IPS-20b (cell line): ENCODE data around the gene KCNQ1.

Source experiments
- H3K27ac ChIP-seq: one replicate; pipeline ENCODE4 v1.5.1; 2013; ENCODE audit warnings: low read length
- H3K27me3 ChIP-seq: 2 replicates; pipeline ENCODE4 v1.6.1; 2013; ENCODE audit warnings: mild to moderate bottlenecking, low read length, inconsistent platforms; ENCODE audit not compliant: insufficient read depth
- H3K36me3 ChIP-seq: 2 replicates; pipeline ENCODE4 v1.6.1; 2013; ENCODE audit warnings: low read depth, mild to moderate bottlenecking, inconsistent platforms, low read length, moderate library complexity; ENCODE audit not compliant: insufficient read depth
- H3K4me1 ChIP-seq: 2 replicates; pipeline ENCODE4 v1.6.1; 2013; ENCODE audit warnings: mild to moderate bottlenecking, control low read depth, inconsistent platforms, low read length, moderate library complexity; ENCODE audit not compliant: insufficient read depth
- H3K4me3 ChIP-seq: 2 replicates; pipeline ENCODE4 v1.5.1; 2013; ENCODE audit warnings: mild to moderate bottlenecking, low read length, inconsistent platforms
- H3K9ac ChIP-seq: 2 replicates; pipeline ENCODE4 v1.6.1; 2013; ENCODE audit warnings: low read depth, mild to moderate bottlenecking, inconsistent platforms, low read length, moderate library complexity
- H3K9me3 ChIP-seq: 2 replicates; pipeline ENCODE4 v1.6.1; 2013; ENCODE audit warnings: mild to moderate bottlenecking, low read depth, low read length, inconsistent platforms; ENCODE audit not compliant: insufficient read depth

KCNQ1 gene

GRCh38 chr11:2738551-2739431, 294.0 kb downstream of the KCNQ1 start:
- peaks cover 37% of the 10 kb centered on the region for H3K27me3 ChIP-seq
- no peaks in the 10 kb centered on the region for H3K9me3 ChIP-seq
- H3K4me1 ChIP-seq, result no peaks in the 10 kb centered on the region
- H3K27ac ChIP-seq, result no peak overlapping the region
- no peak overlapping the region for H3K4me3 ChIP-seq
- H3K36me3 ChIP-seq, result no peaks in the 10 kb centered on the region
- no peak overlapping the region for H3K9ac ChIP-seq

GRCh38 chr11:2739531-2740274, 294.9 kb downstream of the KCNQ1 start:
- H3K4me1 ChIP-seq, result no peaks in the 10 kb centered on the region

GRCh38 chr11:2740275-2740940, 295.6 kb downstream of the KCNQ1 start:
- Histone ChIP-seq H3K4me1 (no peaks in the 10 kb centered on the region), H3K36me3 (no peaks in the 10 kb centered on the region), H3K9me3 (no peaks in the 10 kb centered on the region), H3K4me3 (no peak overlapping the region), H3K27ac (no peak overlapping the region), H3K9ac (no peak overlapping the region), H3K27me3 (peaks cover 43% of the 10 kb centered on the region)

More at GRCh38 chr11:2739531-2740274, 294.9 kb downstream of the KCNQ1 start:
- no peak overlapping the region for H3K9ac ChIP-seq
- peaks cover 41% of the 10 kb centered on the region for H3K27me3 ChIP-seq
- no peaks in the 10 kb centered on the region for H3K9me3 ChIP-seq
- no peaks in the 10 kb centered on the region for H3K36me3 ChIP-seq
- H3K4me3 ChIP-seq, result no peak overlapping the region
- H3K27ac ChIP-seq, result no peak overlapping the region

GRCh38 chr11:2741006-2741376, 296.2 kb downstream of the KCNQ1 start:
- Histone ChIP-seq H3K27ac (no peak overlapping the region), H3K9me3 (no peaks in the 10 kb centered on the region), H3K4me3 (no peak overlapping the region), H3K36me3 (no peaks in the 10 kb centered on the region), H3K27me3 (peaks cover 38% of the 10 kb centered on the region), H3K9ac (no peak overlapping the region), H3K4me1 (no peaks in the 10 kb centered on the region)

GRCh38 chr11:2741377-2742131, 296.7 kb downstream of the KCNQ1 start:
- Histone ChIP-seq H3K9ac (no peak overlapping the region), H3K4me3 (no peak overlapping the region), H3K4me1 (no peaks in the 10 kb centered on the region), H3K9me3 (no peaks in the 10 kb centered on the region), H3K36me3 (no peaks in the 10 kb centered on the region), H3K27ac (no peak overlapping the region), H3K27me3 (peaks cover 36% of the 10 kb centered on the region; the same call in 1 of the 2 replicates)

- Histone ChIP-seq H3K9me3 (no peaks in the 10 kb centered on the region), H3K27ac (no peak overlapping the region), H3K27me3 (peaks cover 40% of the 10 kb centered on the region; the same call in 1 of the 2 replicates), H3K4me1 (no peaks in the 10 kb centered on the region), H3K9ac (no peak overlapping the region), H3K4me3 (no peak overlapping the region), H3K36me3 (no peaks in the 10 kb centered on the region)
Measured at GRCh38 chr11:2742201-2742600, 297.4 kb downstream of the KCNQ1 start.

- H3K4me3 ChIP-seq, result no peak overlapping the region
- no peak overlapping the region for H3K27ac ChIP-seq
- H3K4me1 ChIP-seq, result no peaks in the 10 kb centered on the region
Measured at GRCh38 chr11:2742611-2743426, 298.0 kb downstream of the KCNQ1 start.

GRCh38 chr11:2743427-2744110, 298.8 kb downstream of the KCNQ1 start:
- no peaks in the 10 kb centered on the region for H3K36me3 ChIP-seq
- H3K9ac ChIP-seq, result no peak overlapping the region
- H3K4me1 ChIP-seq, result no peaks in the 10 kb centered on the region
- H3K27ac ChIP-seq, result no peak overlapping the region
- peaks cover 40% of the 10 kb centered on the region for H3K27me3 ChIP-seq
- no peaks in the 10 kb centered on the region for H3K9me3 ChIP-seq
- H3K4me3 ChIP-seq, result no peak overlapping the region

More at GRCh38 chr11:2742611-2743426, 298.0 kb downstream of the KCNQ1 start:
- Histone ChIP-seq H3K9me3 (no peaks in the 10 kb centered on the region), H3K27me3 (peaks cover 45% of the 10 kb centered on the region), H3K9ac (no peak overlapping the region), H3K36me3 (no peaks in the 10 kb centered on the region)

- Histone ChIP-seq H3K9ac (no peak overlapping the region), H3K36me3 (no peaks in the 10 kb centered on the region), H3K27ac (no peak overlapping the region), H3K4me3 (no peak overlapping the region), H3K9me3 (no peaks in the 10 kb centered on the region), H3K27me3 (peaks cover 40% of the 10 kb centered on the region), H3K4me1 (no peaks in the 10 kb centered on the region)
Measured at GRCh38 chr11:2744166-2744565, 299.4 kb downstream of the KCNQ1 start.

GRCh38 chr11:2745511-2745910, 300.7 kb downstream of the KCNQ1 start:
- Histone ChIP-seq H3K9me3 (no peaks in the 10 kb centered on the region), H3K4me3 (no peak overlapping the region), H3K27ac (no peak overlapping the region), H3K27me3 (peaks cover 46% of the 10 kb centered on the region), H3K4me1 (no peaks in the 10 kb centered on the region), H3K9ac (no peak overlapping the region), H3K36me3 (no peaks in the 10 kb centered on the region)
